Chondrocyte (in vitro differentiated cells): ENCODE measurements around the gene CDC25B. TPM values are rescaled to one million over a fixed set of nuclear protein-coding genes. Genes with fewer than 3 reads are reported as not detected.
A peak's percentile ranks its signal among the peaks of the same experiment; 100 is the strongest.

Source experiments
- DNase-seq: peaks from one replicate; pipeline ENCODE4 v3.0.0; 2021; ENCODE audit warnings: mixed read lengths, low spot score
- H3K27ac Mint-ChIP-seq: one replicate; pipeline ENCODE4 v1.8.0; 2021; ENCODE audit warnings: mild to moderate bottlenecking, moderate library complexity, mixed read lengths; ENCODE audit not compliant: unreplicated experiment
- H3K27me3 Mint-ChIP-seq: 2 replicates; pipeline ENCODE4 v1.8.0; 2021; ENCODE audit warnings: low read depth, mixed read lengths
- H3K36me3 Mint-ChIP-seq: 2 replicates; pipeline ENCODE4 v1.8.0; 2021; ENCODE audit warnings: low read depth, mixed read lengths
- H3K4me1 Mint-ChIP-seq: 2 replicates; pipeline ENCODE4 v1.8.0; 2021; ENCODE audit warnings: low read depth, mild to moderate bottlenecking, mixed read lengths
- H3K4me3 Mint-ChIP-seq: one replicate; pipeline ENCODE4 v1.8.0; 2021; ENCODE audit warnings: mild to moderate bottlenecking, moderate library complexity, mixed read lengths; ENCODE audit not compliant: unreplicated experiment
- H3K9me3 Mint-ChIP-seq: 2 replicates; pipeline ENCODE4 v1.8.0; 2021; ENCODE audit warnings: low read depth, mixed read lengths
- CTCF ChIP-seq: fragments of 200-600 bp; sonication (generic); IDR thresholded peaks from 2 replicates; pipeline ENCODE4 v1.5.0; 2021; ENCODE audit warnings: antibody characterized with exemption, mild to moderate bottlenecking, moderate library complexity
- total RNA-seq: library from RNA; stranded (reverse); gene quantifications from 3 replicates; pipeline ENCODE4 v1.2.1, GENCODE V29; 2021

CDC25B gene
- total RNA-seq, 1 donor from 2014 or later = 60.1 TPM

DNA sequence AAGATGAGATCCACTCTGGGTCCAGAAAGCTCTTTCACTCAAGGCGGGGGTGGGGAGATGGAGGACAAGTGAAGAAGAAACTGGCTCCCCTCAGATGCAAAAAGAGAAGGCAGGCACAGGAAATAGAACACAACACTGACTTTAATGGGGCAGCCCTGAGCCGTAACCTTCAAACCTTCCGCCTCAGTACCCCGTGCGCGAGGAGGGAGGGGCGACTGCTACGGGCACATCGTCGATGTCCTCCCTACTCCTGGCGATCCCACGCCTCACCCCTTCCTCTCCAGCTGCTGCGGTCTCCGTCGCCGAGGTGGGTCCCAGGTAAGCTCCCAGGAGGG lies 18.8 kb upstream of the CDC25B start:
- Mint-ChIP-seq H3K27me3 (no peaks in the 10 kb centered on the region), H3K36me3 (no peaks in the 10 kb centered on the region), H3K27ac (no peak overlapping the region), H3K9me3 (no peaks in the 10 kb centered on the region), H3K4me3 (peak overlapping the region; percentile 69), H3K4me1 (peaks cover 25% of the 10 kb centered on the region)
- no peak for TF ChIP-seq CTCF
- DNase-seq = no peak

- Mint-ChIP-seq H3K36me3 (no peaks in the 10 kb centered on the region), H3K9me3 (no peaks in the 10 kb centered on the region), H3K4me3 (peak overlapping the region; percentile 69), H3K27ac (no peak overlapping the region), H3K27me3 (no peaks in the 10 kb centered on the region), H3K4me1 (peaks cover 31% of the 10 kb centered on the region)
- TF ChIP-seq CTCF = peak; percentile 39
- no peak for DNase-seq
These were observed 18.1 kb upstream of the CDC25B start for GRCh38 chr20:3777716-3778629.

- no peak overlapping the region for H3K4me3 Mint-ChIP-seq
- H3K9me3 Mint-ChIP-seq = no peaks in the 10 kb centered on the region
- H3K36me3 Mint-ChIP-seq = no peaks in the 10 kb centered on the region
- H3K27me3 Mint-ChIP-seq = no peaks in the 10 kb centered on the region
- no peak overlapping the region for H3K27ac Mint-ChIP-seq
- H3K4me1 Mint-ChIP-seq = peaks cover 39% of the 10 kb centered on the region
- TF ChIP-seq CTCF = no peak
- no peak for DNase-seq
These were observed 17.1 kb upstream of the CDC25B start for GRCh38 chr20:3778976-3779375.

DNA sequence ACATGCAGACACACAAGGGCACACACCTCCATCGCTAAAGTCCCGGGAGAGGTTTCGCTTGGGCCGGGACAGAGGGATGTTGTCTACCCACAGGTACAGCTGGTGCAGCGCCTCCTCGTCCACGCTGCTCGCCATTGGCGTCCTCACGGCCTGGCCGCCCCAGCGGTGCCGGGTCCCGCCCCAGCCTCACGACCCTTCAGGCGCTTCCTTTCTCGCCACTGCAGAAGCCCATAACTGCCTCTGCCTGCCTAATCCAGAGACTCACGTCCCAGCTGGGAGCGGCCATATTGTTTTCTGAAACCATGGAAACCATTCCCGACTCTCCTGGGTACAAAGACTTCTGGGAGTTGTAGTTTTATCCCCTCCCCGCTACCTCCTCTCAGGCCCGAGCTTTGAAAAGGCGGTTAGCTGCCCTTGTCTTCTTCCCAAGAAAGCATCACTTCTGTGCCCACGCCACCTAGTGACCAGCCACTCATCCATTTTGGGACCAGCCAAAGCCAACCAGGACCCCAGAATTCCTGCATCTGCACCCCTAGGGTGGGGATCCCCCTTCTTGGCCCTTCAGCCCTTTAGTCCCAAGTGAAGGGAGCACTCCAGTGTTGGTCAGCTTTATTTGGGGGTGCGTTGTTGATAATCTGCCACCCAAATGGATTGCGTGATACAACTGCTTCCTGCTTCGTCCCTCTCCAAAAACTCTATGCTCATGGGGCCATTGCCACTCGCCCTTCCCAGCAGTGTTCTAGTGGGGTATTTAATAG lies 14.8 kb upstream of the CDC25B start, which contains the start of gene SPEF1:
SPEF1 (minus strand) TSS at position 296 of the 758 bp plus-strand sequence; CDS start at position 135, 161 bp downstream.
- DNase-seq = no peak
- no peaks in the 10 kb centered on the region for H3K36me3 Mint-ChIP-seq
- H3K4me3 Mint-ChIP-seq = peak within 1 kb of the TSS; percentile 57
- peak; percentile 80 for TF ChIP-seq CTCF
- H3K27ac Mint-ChIP-seq = peak within 1 kb of the TSS; percentile 71
- no peaks in the 10 kb centered on the region for H3K9me3 Mint-ChIP-seq
- peaks cover 54% of the 10 kb centered on the region for H3K4me1 Mint-ChIP-seq
- H3K27me3 Mint-ChIP-seq = no peaks in the 10 kb centered on the region

DNA sequence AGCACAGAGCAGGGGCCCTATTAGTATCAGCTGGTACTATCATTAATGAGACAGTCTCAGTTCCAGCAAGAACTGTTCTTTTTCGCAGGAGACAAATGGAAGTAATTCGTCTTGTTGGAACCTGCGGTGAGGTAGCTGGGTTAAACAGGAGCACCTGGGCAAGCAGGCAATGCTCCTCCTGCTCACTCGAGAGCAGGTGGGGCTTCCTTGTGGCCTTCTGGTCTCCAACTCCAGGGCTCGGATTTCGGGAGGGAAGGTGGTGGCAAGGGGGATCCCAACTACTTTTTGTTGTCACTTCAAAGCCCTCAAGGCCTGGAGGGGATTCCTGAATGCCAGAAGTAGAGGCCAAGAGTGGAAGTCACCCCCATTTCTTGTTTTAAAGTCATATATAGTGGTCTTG lies 13.5 kb upstream of the CDC25B start:
- Mint-ChIP-seq H3K4me1 (peaks cover 55% of the 10 kb centered on the region), H3K9me3 (no peaks in the 10 kb centered on the region), H3K27ac (peak overlapping the region; percentile 36), H3K27me3 (no peaks in the 10 kb centered on the region), H3K4me3 (no peak overlapping the region), H3K36me3 (no peaks in the 10 kb centered on the region)
- DNase-seq = no peak
- no peak for TF ChIP-seq CTCF
